22Rv1 (cell line): ENCODE measurements around the gene TMEM14A.

Experiments used
- H3K27ac ChIP-seq: fragments of 450-650 bp; 2 replicates; pipeline ENCODE4 v1.5.1; 2017
- CTCF ChIP-seq: fragments of 450-650 bp; IDR thresholded peaks from 2 replicates; pipeline ENCODE4 v1.5.1; 2017; ENCODE audit warnings: mild to moderate bottlenecking
- ZFX ChIP-seq: fragments of 450-650 bp; IDR thresholded peaks from 2 replicates; pipeline ENCODE4 v1.6.1; 2017; ENCODE audit warnings: antibody characterized with exemption, borderline replicate concordance

The TMEM14A gene

GRCh38 chr6:52731719-52732118 is 60.8 kb downstream of the TMEM14A start:
- no peak overlapping the region for H3K27ac ChIP-seq
- TF ChIP-seq ZFX (no peak), CTCF (no peak)

- TF ChIP-seq CTCF, result no peak
- no peak for TF ChIP-seq ZFX
- H3K27ac ChIP-seq, result no peak overlapping the region
Observed at GRCh38 chr6:52733172-52733571, 62.3 kb downstream of the TMEM14A start.

- H3K27ac ChIP-seq, result no peak overlapping the region
- no peak for TF ChIP-seq CTCF
- TF ChIP-seq ZFX, result no peak
Observed at GRCh38 chr6:52734072-52734471, 63.2 kb downstream of the TMEM14A start.

GRCh38 chr6:52735071-52735470 is 64.2 kb downstream of the TMEM14A start:
- TF ChIP-seq ZFX (no peak), CTCF (no peak)
- no peak overlapping the region for H3K27ac ChIP-seq

- no peak overlapping the region for H3K27ac ChIP-seq
- TF ChIP-seq ZFX (no peak), CTCF (no peak)
Observed at GRCh38 chr6:52736145-52736544, 65.2 kb downstream of the TMEM14A start.
